NCI-H1694 (cell line): Measurements from ENCODE around the gene CDC6.
A peak's percentile ranks its signal among the peaks of the same experiment; 100 is the strongest.

ENCODE experiments used
- DNase-seq: peaks from one replicate; lab custom pipeline; 2025; lab: John Stamatoyannopoulos, UW

CDC6 gene, protein sequence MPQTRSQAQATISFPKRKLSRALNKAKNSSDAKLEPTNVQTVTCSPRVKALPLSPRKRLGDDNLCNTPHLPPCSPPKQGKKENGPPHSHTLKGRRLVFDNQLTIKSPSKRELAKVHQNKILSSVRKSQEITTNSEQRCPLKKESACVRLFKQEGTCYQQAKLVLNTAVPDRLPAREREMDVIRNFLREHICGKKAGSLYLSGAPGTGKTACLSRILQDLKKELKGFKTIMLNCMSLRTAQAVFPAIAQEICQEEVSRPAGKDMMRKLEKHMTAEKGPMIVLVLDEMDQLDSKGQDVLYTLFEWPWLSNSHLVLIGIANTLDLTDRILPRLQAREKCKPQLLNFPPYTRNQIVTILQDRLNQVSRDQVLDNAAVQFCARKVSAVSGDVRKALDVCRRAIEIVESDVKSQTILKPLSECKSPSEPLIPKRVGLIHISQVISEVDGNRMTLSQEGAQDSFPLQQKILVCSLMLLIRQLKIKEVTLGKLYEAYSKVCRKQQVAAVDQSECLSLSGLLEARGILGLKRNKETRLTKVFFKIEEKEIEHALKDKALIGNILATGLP

GRCh38 chr17:40287494-40288369 is at the start of gene CDC6:
Gene CDC6 (plus strand): TSS chr17:40287879. CDS start chr17:40289421, 1,542 bp downstream.
- DNase-seq, result peak; percentile 99

GRCh38 chr17:40241252-40241834 is 46.3 kb upstream of the CDC6 start:
- no peak for DNase-seq

DNA sequence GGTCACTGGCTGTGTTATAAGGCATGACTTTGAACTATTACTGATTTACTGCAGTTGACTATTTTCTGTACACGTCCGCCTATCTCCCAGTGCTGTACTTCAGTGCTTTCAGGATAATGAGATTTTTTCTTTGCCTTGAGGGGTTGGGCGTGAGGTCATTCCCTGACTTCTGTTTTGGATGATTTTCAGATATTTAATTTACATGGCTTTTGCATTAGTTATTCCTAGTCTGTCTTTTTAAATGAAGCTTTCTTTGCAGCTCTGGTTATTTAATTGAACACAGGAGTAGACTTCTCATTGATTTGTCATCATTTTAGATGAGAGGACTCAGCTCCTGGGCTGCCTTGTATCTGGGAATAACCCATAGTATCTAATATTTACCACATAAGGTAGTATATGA is 44.9 kb upstream of the CDC6 start:
- DNase-seq, result no peak

GRCh38 chr17:40243761-40244160 is 43.9 kb upstream of the CDC6 start:
- DNase-seq, result no peak

GRCh38 chr17:40244255-40244654 is 43.4 kb upstream of the CDC6 start:
- DNase-seq, result no peak

- DNase-seq, result no peak
Observed at GRCh38 chr17:40247926-40248495, 39.7 kb upstream of the CDC6 start.

DNA sequence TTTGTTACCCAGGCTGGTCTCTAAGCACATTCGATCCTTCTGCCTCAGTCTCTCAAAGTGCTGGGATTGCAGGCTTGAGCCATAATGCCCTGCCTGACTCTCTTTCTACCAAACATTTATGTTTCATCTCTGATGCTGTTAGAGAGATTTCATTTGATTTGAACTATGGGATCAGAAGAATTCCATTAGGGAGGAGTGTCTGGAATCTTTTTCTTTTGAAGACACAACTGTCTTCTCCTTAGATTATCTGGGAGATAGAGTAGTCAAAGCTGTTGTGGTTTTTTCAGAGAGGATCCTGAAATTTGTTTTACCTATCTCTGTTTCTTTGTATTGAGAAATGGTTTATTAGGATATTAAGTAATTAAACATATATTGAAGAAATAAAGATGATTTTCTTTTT is 39.2 kb upstream of the CDC6 start:
- DNase-seq, result no peak

- DNase-seq, result no peak
Observed at GRCh38 chr17:40251576-40251975, 36.1 kb upstream of the CDC6 start.

DNA sequence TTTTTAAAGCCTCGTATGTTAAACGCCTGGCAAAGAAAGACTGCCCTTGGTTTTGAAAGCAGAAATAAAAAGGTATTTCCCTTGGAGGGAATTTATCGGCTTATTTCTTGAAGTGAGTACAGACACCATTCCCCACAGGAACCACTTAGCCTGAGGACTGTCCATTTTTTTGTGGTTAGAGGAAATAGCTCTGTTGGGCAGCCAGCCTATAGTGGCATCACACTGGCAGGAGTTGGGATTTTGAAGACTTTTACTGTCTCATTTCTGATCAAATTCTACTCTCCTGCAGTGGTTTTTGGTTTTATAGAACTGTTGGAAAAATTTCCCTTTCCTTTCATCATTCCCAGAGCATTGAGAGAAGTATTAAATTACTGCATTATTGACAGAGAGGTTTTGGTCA is 34.1 kb upstream of the CDC6 start:
- DNase-seq, result no peak

DNA sequence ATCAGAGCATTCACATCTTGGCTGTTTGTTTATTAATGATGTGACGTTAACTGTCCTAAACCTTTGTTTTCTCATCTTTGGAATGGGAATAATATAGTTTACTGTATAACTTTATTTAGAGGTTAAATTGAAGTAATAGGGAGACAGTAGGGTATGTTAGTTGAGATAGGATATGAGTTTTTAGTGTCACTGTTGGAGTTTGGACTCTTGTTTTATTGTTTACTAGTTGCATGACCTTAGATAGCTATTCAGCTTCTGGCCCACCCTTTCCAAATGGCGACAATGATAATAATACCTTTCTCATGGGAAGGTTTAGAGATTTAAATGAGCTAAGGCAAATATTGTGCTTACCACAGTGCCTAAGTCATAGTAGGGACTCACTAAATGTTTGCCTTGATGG is 28.2 kb upstream of the CDC6 start:
- DNase-seq, result no peak

DNA sequence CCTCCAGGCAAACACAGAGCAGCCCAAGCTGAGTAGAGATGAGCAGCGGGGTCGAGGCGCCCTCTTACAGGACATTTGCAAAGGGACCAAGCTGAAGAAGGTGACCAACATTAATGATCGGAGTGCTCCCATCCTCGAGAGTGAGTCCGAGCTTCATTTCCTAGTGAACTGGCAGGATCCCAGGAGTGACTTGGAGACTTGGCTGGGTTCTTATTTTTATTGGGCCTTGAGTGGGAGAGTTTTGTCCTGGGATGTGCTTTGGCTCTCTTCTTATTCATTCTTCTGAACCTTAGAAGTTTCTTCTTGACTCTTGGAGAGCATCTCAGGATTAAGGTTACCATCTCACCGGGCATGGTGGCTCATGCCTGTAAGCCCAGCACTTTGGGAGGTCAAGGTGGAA is 27.2 kb upstream of the CDC6 start:
- DNase-seq, result no peak

DNA sequence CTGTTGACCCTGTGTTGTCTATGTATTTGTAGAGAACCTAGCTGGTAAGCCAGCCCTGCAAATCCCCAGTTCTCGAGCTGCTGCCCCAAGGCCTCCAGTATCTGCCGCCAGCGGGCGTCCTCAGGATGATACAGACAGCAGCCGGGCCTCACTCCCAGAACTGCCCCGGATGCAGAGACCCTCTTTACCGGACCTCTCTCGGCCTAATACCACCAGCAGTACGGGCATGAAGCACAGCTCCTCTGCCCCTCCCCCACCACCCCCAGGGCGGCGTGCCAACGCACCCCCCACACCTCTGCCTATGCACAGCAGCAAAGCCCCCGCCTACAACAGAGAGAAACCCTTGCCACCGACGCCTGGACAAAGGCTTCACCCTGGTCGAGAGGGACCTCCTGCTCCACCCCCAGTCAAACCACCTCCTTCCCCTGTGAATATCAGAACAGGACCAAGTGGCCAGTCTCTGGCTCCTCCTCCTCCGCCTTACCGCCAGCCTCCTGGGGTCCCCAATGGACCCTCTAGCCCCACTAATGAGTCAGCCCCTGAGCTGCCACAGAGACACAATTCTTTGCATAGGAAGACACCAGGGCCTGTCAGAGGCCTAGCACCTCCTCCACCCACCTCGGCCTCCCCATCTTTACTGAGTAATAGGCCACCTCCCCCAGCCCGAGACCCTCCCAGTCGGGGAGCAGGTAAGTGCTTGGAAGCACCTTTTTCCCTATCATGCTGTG is 23.1 kb upstream of the CDC6 start:
- DNase-seq, result no peak

DNA sequence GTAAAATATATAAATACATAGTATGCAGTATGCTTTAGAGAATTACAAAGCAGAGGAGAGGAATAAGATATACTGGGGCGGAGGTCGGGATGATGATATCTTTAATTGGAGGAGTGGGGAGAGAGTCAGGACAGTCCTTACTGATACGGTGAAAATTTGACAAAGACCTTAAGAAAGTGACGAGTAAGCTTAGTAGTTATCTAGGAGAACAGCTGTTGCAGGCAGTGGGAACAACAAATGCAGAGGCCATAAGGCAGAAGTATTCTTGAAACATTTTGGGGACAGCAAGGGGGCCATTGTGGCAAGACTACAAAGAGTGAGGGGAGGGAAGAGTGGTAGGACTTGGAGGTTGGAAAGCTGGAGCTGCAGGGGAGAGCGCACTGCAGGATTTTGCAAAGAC is 22.3 kb upstream of the CDC6 start:
- no peak for DNase-seq

- no peak for DNase-seq
Observed at GRCh38 chr17:40266882-40267281, 20.8 kb upstream of the CDC6 start.

DNA sequence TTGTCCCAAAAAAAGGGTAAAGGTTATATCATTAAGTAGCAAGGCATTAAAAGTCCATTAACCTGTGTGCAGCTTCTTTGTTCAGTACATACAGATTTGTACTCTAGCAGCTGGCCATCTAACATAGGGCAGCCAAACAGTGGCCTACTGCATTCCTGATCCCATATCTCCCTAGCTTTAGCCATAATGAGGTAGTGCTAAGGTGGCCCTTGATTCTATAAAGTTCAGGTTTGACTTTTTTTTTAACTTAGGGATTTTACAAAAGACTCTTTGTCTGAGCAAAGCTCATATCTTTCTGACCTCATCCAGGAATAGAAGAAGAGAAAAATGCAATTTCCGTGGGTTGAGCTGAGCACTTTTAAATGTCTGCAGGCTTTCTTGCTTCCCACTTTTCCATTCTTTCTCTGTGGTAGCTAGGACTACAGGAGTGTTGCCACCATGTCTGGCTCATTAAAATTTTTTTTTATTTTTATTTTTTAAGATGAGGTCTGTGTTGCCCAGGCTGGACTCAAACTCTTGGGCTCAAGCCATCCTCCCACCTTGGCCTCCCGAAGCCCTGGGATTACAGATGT is 19.5 kb upstream of the CDC6 start:
- DNase-seq, result no peak

GRCh38 chr17:40278414-40278813 is 9.3 kb upstream of the CDC6 start:
- no peak for DNase-seq

GRCh38 chr17:40279402-40279801 is 8.3 kb upstream of the CDC6 start:
- no peak for DNase-seq

- no peak for DNase-seq
Observed at GRCh38 chr17:40281663-40282062, 6.0 kb upstream of the CDC6 start.

DNA sequence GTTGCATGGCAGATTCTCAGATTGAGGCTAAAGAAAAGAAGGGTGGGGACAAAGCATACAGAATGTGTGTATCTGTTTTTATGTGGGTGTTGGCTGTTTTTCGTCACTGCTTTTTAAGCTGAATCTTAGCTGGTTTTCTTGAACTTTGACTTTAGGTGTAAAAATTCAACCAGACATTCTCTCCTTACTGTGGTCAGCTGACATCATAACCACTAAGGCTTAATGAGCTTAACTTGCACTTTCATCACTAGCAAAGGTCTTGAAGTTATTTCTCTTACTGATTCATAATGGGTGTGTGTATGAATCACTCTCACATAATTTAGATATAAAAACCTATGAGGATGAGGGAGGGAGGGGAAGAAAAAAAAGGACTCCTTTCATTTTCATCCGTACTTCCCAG is 4.0 kb upstream of the CDC6 start:
- no peak for DNase-seq

- no peak for DNase-seq
Observed at GRCh38 chr17:40284085-40284713, 3.5 kb upstream of the CDC6 start.

GRCh38 chr17:40286473-40286872 is 1.2 kb upstream of the CDC6 start:
- DNase-seq, result no peak
